Measurements from ENCODE around the gene PPME1. TPM values are rescaled to one million over a fixed set of nuclear protein-coding genes. Genes with fewer than 3 reads are reported as not detected.

The PPME1 gene
- total and polyA plus RNA-seq, 2 of the 4 experiments (the other 2 are of a cell fraction): 42.3 to 89.5 TPM

DNA sequence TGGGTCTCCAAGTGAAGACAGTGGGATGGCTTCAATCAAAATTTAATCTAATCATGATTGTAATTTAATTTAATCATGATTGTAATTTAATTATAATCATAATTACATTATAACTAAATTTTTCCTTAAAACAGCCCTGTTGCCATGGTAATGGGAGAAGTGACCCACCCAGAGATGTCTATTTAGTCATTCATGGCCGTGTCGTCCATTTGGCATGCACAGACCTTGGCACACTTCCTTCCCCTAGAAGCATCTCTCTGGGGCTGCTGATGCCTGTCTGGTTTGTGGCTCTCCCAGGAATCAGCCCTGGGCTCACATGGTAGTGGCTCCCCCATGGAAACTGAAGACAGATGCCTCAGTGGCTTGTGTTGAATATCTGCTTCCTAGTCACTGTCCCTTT is 113.4 kb downstream of the PPME1 start:
- H4K91ac ChIP-seq (ENCODE audit: insufficient read depth, low read depth, low read length): peak overlapping the region; percentile 57; the same call in 1 of the 2 replicates
- H3K27me3 ChIP-seq (ENCODE audit: control insufficient read depth, insufficient read depth, low read length): no peaks in the 10 kb centered on the region
- ChIA-PET CTCF (no interaction called here), POLR2A (ENCODE audit: unreplicated experiment) (no interaction called here)
- H3K9me3 ChIP-seq (ENCODE audit: control insufficient read depth, insufficient read depth, low read length): no peaks in the 10 kb centered on the region
- peak overlapping the region; percentile 97 for H3K18ac ChIP-seq (ENCODE audit: low read depth, low read length)
- peak overlapping the region; percentile 58; the same call in 1 of the 2 replicates for H2BK20ac ChIP-seq (ENCODE audit: low read depth, low read length)
- no peak overlapping the region for H3K4me2 ChIP-seq (ENCODE audit: low read depth, low read length)
- BruUV-seq (replicated peaks): no TSS peak
- intact Hi-C loops (cut with micrococcal nuclease) (no loop called here), in situ Hi-C loops (cut with MboI; ENCODE audit: low sequenced_read_pairs) (no loop called here), dilution Hi-C loops (cut with HindIII; ENCODE audit: low sequenced_read_pairs, unreplicated experiment) (no loop called here)
- TF ChIP-seq, protein P1, sequence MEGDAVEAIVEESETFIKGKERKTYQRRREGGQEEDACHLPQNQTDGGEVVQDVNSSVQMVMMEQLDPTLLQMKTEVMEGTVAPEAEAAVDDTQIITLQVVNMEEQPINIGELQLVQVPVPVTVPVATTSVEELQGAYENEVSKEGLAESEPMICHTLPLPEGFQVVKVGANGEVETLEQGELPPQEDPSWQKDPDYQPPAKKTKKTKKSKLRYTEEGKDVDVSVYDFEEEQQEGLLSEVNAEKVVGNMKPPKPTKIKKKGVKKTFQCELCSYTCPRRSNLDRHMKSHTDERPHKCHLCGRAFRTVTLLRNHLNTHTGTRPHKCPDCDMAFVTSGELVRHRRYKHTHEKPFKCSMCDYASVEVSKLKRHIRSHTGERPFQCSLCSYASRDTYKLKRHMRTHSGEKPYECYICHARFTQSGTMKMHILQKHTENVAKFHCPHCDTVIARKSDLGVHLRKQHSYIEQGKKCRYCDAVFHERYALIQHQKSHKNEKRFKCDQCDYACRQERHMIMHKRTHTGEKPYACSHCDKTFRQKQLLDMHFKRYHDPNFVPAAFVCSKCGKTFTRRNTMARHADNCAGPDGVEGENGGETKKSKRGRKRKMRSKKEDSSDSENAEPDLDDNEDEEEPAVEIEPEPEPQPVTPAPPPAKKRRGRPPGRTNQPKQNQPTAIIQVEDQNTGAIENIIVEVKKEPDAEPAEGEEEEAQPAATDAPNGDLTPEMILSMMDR (conservative IDR thresholded peaks at IDR 0.05; ENCODE audit: low read depth, low read length): no peak
- no peak for TF ChIP-seq RCOR1 (IDR thresholded peaks at IDR 0.05; ENCODE audit: insufficient replicate concordance, low read length)
- TF ChIP-seq MAFK (IDR thresholded peaks at IDR 0.05; ENCODE audit: low read depth, low read length): no peak
- TF ChIP-seq CHD1 (IDR thresholded peaks at IDR 0.05; ENCODE audit: low read depth, low read length): no peak
- TF ChIP-seq RFX5 (IDR thresholded peaks at IDR 0.05; ENCODE audit: low read depth, low read length): no peak
- TF ChIP-seq NFE2L2 (IDR thresholded peaks at IDR 0.05; ENCODE audit: low read depth, low read length): no peak
- no peak for TF ChIP-seq MXI1 (IDR thresholded peaks at IDR 0.05; ENCODE audit: borderline replicate concordance, low read depth, low read length)
- no peak for TF ChIP-seq POLR2A (IDR thresholded peaks at IDR 0.05; ENCODE audit: low read depth, low read length)
- TF ChIP-seq CEBPB (IDR thresholded peaks at IDR 0.05; ENCODE audit: low read depth, low read length): no peak
- TF ChIP-seq FOS (IDR thresholded peaks at IDR 0.05; ENCODE audit: low read depth, low read length): no peak
- TF ChIP-seq SMC3 (IDR thresholded peaks at IDR 0.05; ENCODE audit: low read depth, low read length): no peak
- TF ChIP-seq RAD21 (IDR thresholded peaks at IDR 0.05; ENCODE audit: low read length): no peak
- TF ChIP-seq, protein P2, sequence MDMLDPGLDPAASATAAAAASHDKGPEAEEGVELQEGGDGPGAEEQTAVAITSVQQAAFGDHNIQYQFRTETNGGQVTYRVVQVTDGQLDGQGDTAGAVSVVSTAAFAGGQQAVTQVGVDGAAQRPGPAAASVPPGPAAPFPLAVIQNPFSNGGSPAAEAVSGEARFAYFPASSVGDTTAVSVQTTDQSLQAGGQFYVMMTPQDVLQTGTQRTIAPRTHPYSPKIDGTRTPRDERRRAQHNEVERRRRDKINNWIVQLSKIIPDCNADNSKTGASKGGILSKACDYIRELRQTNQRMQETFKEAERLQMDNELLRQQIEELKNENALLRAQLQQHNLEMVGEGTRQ (IDR thresholded peaks at IDR 0.05; ENCODE audit: low read depth, low read length): no peak
- TF ChIP-seq, protein P3, sequence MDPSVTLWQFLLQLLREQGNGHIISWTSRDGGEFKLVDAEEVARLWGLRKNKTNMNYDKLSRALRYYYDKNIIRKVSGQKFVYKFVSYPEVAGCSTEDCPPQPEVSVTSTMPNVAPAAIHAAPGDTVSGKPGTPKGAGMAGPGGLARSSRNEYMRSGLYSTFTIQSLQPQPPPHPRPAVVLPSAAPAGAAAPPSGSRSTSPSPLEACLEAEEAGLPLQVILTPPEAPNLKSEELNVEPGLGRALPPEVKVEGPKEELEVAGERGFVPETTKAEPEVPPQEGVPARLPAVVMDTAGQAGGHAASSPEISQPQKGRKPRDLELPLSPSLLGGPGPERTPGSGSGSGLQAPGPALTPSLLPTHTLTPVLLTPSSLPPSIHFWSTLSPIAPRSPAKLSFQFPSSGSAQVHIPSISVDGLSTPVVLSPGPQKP (IDR thresholded peaks at IDR 0.05; ENCODE audit: borderline replicate concordance, low read depth, low read length): no peak
- no peak for TF ChIP-seq MAZ (IDR thresholded peaks at IDR 0.05; ENCODE audit: borderline replicate concordance, low read depth, low read length)
- TF ChIP-seq BHLHE40 (IDR thresholded peaks at IDR 0.05; ENCODE audit: low read depth, low read length): no peak
- H3K79me1 ChIP-seq (ENCODE audit: low read depth in 1 of 2, low read length in 2 of 2): no peaks in the 10 kb centered on the region
- no peak overlapping the region for H2AFZ ChIP-seq (replicated peaks; ENCODE audit: low read length, poor library complexity)
- H3K14ac ChIP-seq (replicated peaks; ENCODE audit: low read depth, low read length): peak overlapping the region; percentile 75
- peak overlapping the region; percentile 63 for H2BK5ac ChIP-seq (ENCODE audit: low read depth, low read length, poor library complexity, severe bottlenecking)
- peak overlapping the region; percentile 78 for H3K4ac ChIP-seq (ENCODE audit: low read depth, low read length)
- peaks cover 26% of the 10 kb centered on the region for H3K4me1 ChIP-seq (ENCODE audit: control insufficient read depth, insufficient read depth, low read length)
- WGBS, 2 experiments (ENCODE audit: extremely low coverage in 2 of 2, insufficient read length in 1 of 2): no CpG with 5 or more reads among the region's 2 CpGs
- DNase-seq (peak; percentile 40), ATAC-seq (ENCODE audit: low read depth) (no peak)
- no peak overlapping the region for H3K56ac ChIP-seq (ENCODE audit: extremely low read depth, insufficient read depth, low read length)
- peak overlapping the region; percentile 33 to 36; a peak in 2 of 4 replicates for H4K8ac ChIP-seq (ENCODE audit: low read depth in 2 of 2, low read length in 2 of 2)
- peak overlapping the region; percentile 72; the same call in 1 of the 2 replicates for H2BK120ac ChIP-seq (ENCODE audit: low read depth, low read length)
- H2AK9ac ChIP-seq (replicated peaks; ENCODE audit: low read depth, low read length, poor library complexity): peak overlapping the region; percentile 3
- peak overlapping the region; percentile 58 for H3K27ac ChIP-seq (ENCODE audit: insufficient read depth, low read length)
- no peaks in the 10 kb centered on the region for H4K20me1 ChIP-seq (ENCODE audit: insufficient read depth, low read length)
- H3K36me3 ChIP-seq (ENCODE audit: control insufficient read depth, insufficient read depth, low read length): peaks cover 4% of the 10 kb centered on the region
- peak overlapping the region; percentile 60; the same call in 1 of the 2 replicates for H3K23ac ChIP-seq (ENCODE audit: low read depth, low read length)
- no peak overlapping the region for H3K4me3 ChIP-seq (ENCODE audit: insufficient read depth, low read depth, low read length)
- H2AK5ac ChIP-seq (ENCODE audit: low read depth, low read length): peak overlapping the region; percentile 85
- H3K9me1 ChIP-seq (ENCODE audit: insufficient read depth, low read length): peaks cover 25% of the 10 kb centered on the region
- no peak overlapping the region for H3K9ac ChIP-seq (ENCODE audit: low read depth, low read length)
- H2BK15ac ChIP-seq (ENCODE audit: low read depth, low read length): peak overlapping the region; percentile 94
- H4K5ac ChIP-seq (ENCODE audit: low read depth, low read length): peak overlapping the region; percentile 70; the same call in 1 of the 2 replicates
